HG03175 (cell line): ENCODE results near the gene SYNGR2.
"Not testable (repeated sequence)": the region's sequence is repeated elsewhere in the genome, so short reads cannot be mapped to it uniquely, and the experiment has no call there.

ENCODE experiments used
- ATAC-seq: cut with Tn5 transposase; IDR thresholded peaks from one replicate; pipeline ENCODE4 v1.9.1; 2021; ENCODE audit warnings: mild to moderate bottlenecking, moderate library complexity; ENCODE audit not compliant: unreplicated experiment

SYNGR2 gene

GRCh38 chr17:78170692-78171590 is 2.6 kb downstream of the SYNGR2 start:
- no peak for ATAC-seq

GRCh38 chr17:78171591-78172248 is 3.3 kb downstream of the SYNGR2 start:
- ATAC-seq: not testable (repeated sequence)

GRCh38 chr17:78172249-78173051 is 4.1 kb downstream of the SYNGR2 start:
- ATAC-seq: no peak

- ATAC-seq: peak; percentile 46
Measured at GRCh38 chr17:78173097-78173715, 4.8 kb downstream of the SYNGR2 start.

GRCh38 chr17:78174346-78174869 is 6.0 kb downstream of the SYNGR2 start:
- ATAC-seq: no peak

- ATAC-seq: no peak
Measured at GRCh38 chr17:78174870-78175642, 6.7 kb downstream of the SYNGR2 start.

- no peak for ATAC-seq
Measured at GRCh38 chr17:78175643-78175981, 7.2 kb downstream of the SYNGR2 start.

GRCh38 chr17:78176548-78177025 is 8.2 kb downstream of the SYNGR2 start:
- ATAC-seq: no peak

- no peak for ATAC-seq
Measured at GRCh38 chr17:78179372-78179771, 11.0 kb downstream of the SYNGR2 start.

GRCh38 chr17:78180083-78180482 is 11.7 kb downstream of the SYNGR2 start:
- no peak for ATAC-seq

GRCh38 chr17:78180508-78180907 is 12.1 kb downstream of the SYNGR2 start:
- ATAC-seq: no peak

GRCh38 chr17:78182504-78182903 is 14.1 kb downstream of the SYNGR2 start:
- no peak for ATAC-seq

- ATAC-seq: no peak
Measured at GRCh38 chr17:78183916-78184315, 15.5 kb downstream of the SYNGR2 start.

- no peak for ATAC-seq
Measured at GRCh38 chr17:78184351-78184750, 16.0 kb downstream of the SYNGR2 start.

GRCh38 chr17:78184868-78185267 is 16.5 kb downstream of the SYNGR2 start:
- ATAC-seq: no peak

GRCh38 chr17:78185981-78186691 is 17.8 kb downstream of the SYNGR2 start:
- ATAC-seq: no peak

- peak; percentile 92 for ATAC-seq
Measured at GRCh38 chr17:78186692-78187595, 18.6 kb downstream of the SYNGR2 start, which contains the start of the genes AFMID and TK1. AFMID (plus strand) TSS chr17:78187362; CDS start chr17:78187371, 9 bp downstream. TK1 (minus strand) TSS chr17:78187052; CDS start chr17:78186994, 58 bp downstream.

GRCh38 chr17:78196716-78197115 is 28.3 kb downstream of the SYNGR2 start:
- ATAC-seq: no peak
